ENCODE results near the gene STRA6.

DNA sequence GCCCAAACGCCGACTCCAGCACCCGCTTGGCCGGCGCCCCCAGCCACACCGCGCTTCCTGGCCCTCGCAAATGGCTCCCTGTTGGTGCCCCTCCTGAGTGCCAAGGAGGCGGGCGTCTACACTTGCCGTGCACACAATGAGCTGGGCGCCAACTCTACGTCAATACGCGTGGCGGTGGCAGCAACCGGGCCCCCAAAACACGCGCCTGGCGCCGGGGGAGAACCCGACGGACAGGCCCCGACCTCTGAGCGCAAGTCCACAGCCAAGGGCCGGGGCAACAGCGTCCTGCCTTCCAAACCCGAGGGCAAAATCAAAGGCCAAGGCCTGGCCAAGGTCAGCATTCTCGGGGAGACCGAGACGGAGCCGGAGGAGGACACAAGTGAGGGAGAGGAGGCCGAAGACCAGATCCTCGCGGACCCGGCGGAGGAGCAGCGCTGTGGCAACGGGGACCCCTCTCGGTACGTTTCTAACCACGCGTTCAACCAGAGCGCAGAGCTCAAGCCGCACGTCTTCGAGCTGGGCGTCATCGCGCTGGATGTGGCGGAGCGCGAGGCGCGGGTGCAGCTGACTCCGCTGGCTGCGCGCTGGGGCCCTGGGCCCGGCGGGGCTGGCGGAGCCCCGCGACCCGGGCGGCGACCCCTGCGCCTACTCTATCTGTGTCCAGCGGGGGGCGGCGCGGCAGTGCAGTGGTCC, 68.7 kb downstream of the STRA6 start:
- TF ChIP-seq, protein P1, sequence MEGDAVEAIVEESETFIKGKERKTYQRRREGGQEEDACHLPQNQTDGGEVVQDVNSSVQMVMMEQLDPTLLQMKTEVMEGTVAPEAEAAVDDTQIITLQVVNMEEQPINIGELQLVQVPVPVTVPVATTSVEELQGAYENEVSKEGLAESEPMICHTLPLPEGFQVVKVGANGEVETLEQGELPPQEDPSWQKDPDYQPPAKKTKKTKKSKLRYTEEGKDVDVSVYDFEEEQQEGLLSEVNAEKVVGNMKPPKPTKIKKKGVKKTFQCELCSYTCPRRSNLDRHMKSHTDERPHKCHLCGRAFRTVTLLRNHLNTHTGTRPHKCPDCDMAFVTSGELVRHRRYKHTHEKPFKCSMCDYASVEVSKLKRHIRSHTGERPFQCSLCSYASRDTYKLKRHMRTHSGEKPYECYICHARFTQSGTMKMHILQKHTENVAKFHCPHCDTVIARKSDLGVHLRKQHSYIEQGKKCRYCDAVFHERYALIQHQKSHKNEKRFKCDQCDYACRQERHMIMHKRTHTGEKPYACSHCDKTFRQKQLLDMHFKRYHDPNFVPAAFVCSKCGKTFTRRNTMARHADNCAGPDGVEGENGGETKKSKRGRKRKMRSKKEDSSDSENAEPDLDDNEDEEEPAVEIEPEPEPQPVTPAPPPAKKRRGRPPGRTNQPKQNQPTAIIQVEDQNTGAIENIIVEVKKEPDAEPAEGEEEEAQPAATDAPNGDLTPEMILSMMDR (IDR thresholded peaks at IDR 0.05), result no peak
- TF ChIP-seq POLR2A (IDR thresholded peaks at IDR 0.05), result no peak

Data from thyroid gland (tissue), 4 donors.